Measurements from ENCODE around the gene ERGIC3. TPM values are rescaled to one million over a fixed set of nuclear protein-coding genes. Genes with fewer than 3 reads are reported as not detected.

The ERGIC3 gene
- total and polyA plus RNA-seq, 2 of the 13 experiments (the other 11 are each of a cell fraction or from before 2014, with no cell fraction given): 407 to 670 TPM

- Histone ChIP-seq H3K79me2 (ENCODE audit: insufficient read depth, low read length) (no peaks in the 10 kb centered on the region), H3K4me3 (replicated peaks in 1 of 3; ENCODE audit: insufficient read depth in 1 of 3, low read depth in 2 of 3, low read length in 3 of 3) (no peak overlapping the region), H3K4me1 (ENCODE audit: insufficient read depth, low read length) (peaks cover 3% of the 10 kb centered on the region; the same call in 1 of the 2 replicates), H3K9me3 (ENCODE audit: low read length) (no peaks in the 10 kb centered on the region), H3K4me2 (ENCODE audit: low read depth, low read length) (no peak overlapping the region), H2AFZ (ENCODE audit: low read length) (no peak overlapping the region), H3K27ac (ENCODE audit: extremely low read length, insufficient read depth, low read length) (no peak overlapping the region), H4K20me1 (ENCODE audit: insufficient read depth, low read length) (no peaks in the 10 kb centered on the region), H3K9ac (ENCODE audit: insufficient read depth, low read depth, low read length) (no peak overlapping the region), H3K27me3 (ENCODE audit: control insufficient read depth in 1 of 2, insufficient read depth in 2 of 2, low read length in 2 of 2) (no peaks in the 10 kb centered on the region), H3K36me3 (replicated peaks in 1 of 2; ENCODE audit: control insufficient read depth in 1 of 2, insufficient read depth in 2 of 2, low read length in 2 of 2) (peaks cover 47 to 76% of the 10 kb centered on the region in 2 experiments)
- FAIRE-seq: no peak
- ChIA-PET CTCF (ENCODE audit: low intra/inter-chr PET ratio, low total read pairs) (interaction anchor here (1.9 kb wide), 1 partner anchor 373 kb away, joined by 7 read pairs; no protein-coding TSS in a partner anchor), POLR2A (interaction anchor here (0.9 kb wide), 1 partner anchor 45 kb away, joined by 3 read pairs; no protein-coding TSS in a partner anchor)
- TF ChIP-seq ZNF235 (CRISPR knock-in tag; IDR thresholded peaks at IDR 0.05; ENCODE audit: borderline replicate concordance): 0 out of 2 replicates have a peak, but pooled peaks have one; percentile 46
- TF ChIP-seq ZFP91 (CRISPR knock-in tag; IDR thresholded peaks at IDR 0.05; ENCODE audit: borderline replicate concordance): peak; percentile 11; the same call in 1 of the 2 replicates
- TF ChIP-seq ZNF615 (CRISPR knock-in tag; IDR thresholded peaks at IDR 0.05; ENCODE audit: borderline replicate concordance): no peak
- peak; percentile 37 for TF ChIP-seq AGO2 (optimal IDR thresholded peaks at IDR 0.05; ENCODE audit: low read depth, low read length)
- TF ChIP-seq ZNF768 (CRISPR knock-in tag; IDR thresholded peaks at IDR 0.05): 0 out of 2 replicates have a peak, but pooled peaks have one; percentile 35
- no peak for TF ChIP-seq ZNF367 (CRISPR knock-in tag; IDR thresholded peaks at IDR 0.05; ENCODE audit: borderline replicate concordance)
- TF ChIP-seq ZNF776 (CRISPR knock-in tag; IDR thresholded peaks at IDR 0.05): no peak
- no peak for TF ChIP-seq MBNL3 (CRISPR knock-in tag; conservative IDR thresholded peaks at IDR 0.05)
- TF ChIP-seq KLF6 (CRISPR knock-in tag; IDR thresholded peaks at IDR 0.05): no peak
- no peak for TF ChIP-seq TOE1 (CRISPR knock-in tag; IDR thresholded peaks at IDR 0.05)
- no peak for TF ChIP-seq ZNF841 (CRISPR knock-in tag; IDR thresholded peaks at IDR 0.05; ENCODE audit: borderline replicate concordance)
- TF ChIP-seq TBX2 (CRISPR knock-in tag; IDR thresholded peaks at IDR 0.05; ENCODE audit: borderline replicate concordance): no peak
- TF ChIP-seq ZNF263 (CRISPR knock-in tag; IDR thresholded peaks at IDR 0.05): no peak
- intact Hi-C loops (cut with micrococcal nuclease; ENCODE audit: unreplicated experiment): no loop called here
- ATAC-seq: no peak
- BruUV-seq (replicated peaks): no TSS peak
- in situ Hi-C loops (cut with HindIII; ENCODE audit: extremely low pct_ligation_motif_present, low pct_unique_long_range_greater_than_20kb): no loop called here
- DNase-seq (ENCODE audit: low spot score): no peak
- 94% methylated on average over 11 of the region's 12 CpGs for WGBS (ENCODE audit: low lambda C conversion rate)
Measured at GRCh38 chr20:35510951-35511735, 30.7 kb upstream of the ERGIC3 start.
